Measurements from ENCODE around the gene INO80.

INO80 gene

DNA sequence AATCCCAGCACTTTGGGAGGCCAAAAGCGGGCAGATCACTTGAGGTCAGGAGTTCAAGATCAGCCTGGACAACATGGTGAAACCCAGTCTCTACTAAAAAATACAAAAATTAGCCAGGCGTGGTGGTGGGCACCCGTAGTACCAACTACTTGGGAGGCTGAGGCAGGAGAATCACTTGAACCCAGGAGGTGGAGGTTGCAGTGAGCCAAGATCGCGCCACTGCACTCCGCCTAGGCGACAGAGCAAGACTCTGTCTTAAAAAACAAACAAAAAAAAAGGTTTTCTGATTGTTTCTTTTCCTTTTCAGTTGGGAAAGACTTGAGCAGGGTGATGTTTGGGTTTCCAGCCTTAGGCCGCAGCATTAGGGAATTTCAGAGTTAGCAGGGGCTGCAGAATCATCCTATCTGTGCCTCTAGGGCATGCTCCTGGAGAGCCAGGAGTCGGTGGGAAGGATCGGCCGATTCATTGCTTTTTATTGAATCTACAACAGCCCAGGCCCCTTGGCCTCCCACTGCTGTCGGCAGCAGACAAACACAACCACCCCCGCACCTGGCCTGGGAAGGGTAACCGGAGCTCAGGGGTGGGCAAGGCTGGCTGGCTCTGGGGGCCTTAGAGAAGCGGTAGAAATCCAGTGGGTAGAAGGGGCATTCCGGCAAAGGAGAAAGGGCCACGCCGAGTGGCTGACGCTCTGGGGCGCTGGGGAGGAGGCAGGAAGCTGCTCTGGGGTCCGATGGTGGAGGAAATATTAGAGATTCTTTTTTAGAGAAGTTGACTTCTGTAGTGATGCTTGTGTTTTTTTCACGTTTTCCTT lies 156.5 kb downstream of the INO80 start (continued):
- TF ChIP-seq, protein P1, sequence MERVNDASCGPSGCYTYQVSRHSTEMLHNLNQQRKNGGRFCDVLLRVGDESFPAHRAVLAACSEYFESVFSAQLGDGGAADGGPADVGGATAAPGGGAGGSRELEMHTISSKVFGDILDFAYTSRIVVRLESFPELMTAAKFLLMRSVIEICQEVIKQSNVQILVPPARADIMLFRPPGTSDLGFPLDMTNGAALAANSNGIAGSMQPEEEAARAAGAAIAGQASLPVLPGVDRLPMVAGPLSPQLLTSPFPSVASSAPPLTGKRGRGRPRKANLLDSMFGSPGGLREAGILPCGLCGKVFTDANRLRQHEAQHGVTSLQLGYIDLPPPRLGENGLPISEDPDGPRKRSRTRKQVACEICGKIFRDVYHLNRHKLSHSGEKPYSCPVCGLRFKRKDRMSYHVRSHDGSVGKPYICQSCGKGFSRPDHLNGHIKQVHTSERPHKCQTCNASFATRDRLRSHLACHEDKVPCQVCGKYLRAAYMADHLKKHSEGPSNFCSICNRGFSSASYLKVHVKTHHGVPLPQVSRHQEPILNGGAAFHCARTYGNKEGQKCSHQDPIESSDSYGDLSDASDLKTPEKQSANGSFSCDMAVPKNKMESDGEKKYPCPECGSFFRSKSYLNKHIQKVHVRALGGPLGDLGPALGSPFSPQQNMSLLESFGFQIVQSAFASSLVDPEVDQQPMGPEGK (CRISPR knock-in tag; IDR thresholded peaks at IDR 0.05; ENCODE audit: borderline replicate concordance): no peak
- TF ChIP-seq, protein P2, sequence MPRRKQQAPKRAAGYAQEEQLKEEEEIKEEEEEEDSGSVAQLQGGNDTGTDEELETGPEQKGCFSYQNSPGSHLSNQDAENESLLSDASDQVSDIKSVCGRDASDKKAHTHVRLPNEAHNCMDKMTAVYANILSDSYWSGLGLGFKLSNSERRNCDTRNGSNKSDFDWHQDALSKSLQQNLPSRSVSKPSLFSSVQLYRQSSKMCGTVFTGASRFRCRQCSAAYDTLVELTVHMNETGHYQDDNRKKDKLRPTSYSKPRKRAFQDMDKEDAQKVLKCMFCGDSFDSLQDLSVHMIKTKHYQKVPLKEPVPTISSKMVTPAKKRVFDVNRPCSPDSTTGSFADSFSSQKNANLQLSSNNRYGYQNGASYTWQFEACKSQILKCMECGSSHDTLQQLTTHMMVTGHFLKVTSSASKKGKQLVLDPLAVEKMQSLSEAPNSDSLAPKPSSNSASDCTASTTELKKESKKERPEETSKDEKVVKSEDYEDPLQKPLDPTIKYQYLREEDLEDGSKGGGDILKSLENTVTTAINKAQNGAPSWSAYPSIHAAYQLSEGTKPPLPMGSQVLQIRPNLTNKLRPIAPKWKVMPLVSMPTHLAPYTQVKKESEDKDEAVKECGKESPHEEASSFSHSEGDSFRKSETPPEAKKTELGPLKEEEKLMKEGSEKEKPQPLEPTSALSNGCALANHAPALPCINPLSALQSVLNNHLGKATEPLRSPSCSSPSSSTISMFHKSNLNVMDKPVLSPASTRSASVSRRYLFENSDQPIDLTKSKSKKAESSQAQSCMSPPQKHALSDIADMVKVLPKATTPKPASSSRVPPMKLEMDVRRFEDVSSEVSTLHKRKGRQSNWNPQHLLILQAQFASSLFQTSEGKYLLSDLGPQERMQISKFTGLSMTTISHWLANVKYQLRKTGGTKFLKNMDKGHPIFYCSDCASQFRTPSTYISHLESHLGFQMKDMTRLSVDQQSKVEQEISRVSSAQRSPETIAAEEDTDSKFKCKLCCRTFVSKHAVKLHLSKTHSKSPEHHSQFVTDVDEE (CRISPR knock-in tag; IDR thresholded peaks at IDR 0.05): no peak
- TF ChIP-seq ESRRG (CRISPR knock-in tag; IDR thresholded peaks at IDR 0.05) (no peak), ZFP3 (CRISPR knock-in tag; IDR thresholded peaks at IDR 0.05) (no peak)
- TF ChIP-seq, protein P3, sequence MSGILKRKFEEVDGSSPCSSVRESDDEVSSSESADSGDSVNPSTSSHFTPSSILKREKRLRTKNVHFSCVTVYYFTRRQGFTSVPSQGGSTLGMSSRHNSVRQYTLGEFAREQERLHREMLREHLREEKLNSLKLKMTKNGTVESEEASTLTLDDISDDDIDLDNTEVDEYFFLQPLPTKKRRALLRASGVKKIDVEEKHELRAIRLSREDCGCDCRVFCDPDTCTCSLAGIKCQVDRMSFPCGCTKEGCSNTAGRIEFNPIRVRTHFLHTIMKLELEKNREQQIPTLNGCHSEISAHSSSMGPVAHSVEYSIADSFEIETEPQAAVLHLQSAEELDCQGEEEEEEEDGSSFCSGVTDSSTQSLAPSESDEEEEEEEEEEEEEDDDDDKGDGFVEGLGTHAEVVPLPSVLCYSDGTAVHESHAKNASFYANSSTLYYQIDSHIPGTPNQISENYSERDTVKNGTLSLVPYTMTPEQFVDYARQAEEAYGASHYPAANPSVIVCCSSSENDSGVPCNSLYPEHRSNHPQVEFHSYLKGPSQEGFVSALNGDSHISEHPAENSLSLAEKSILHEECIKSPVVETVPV (CRISPR knock-in tag; IDR thresholded peaks at IDR 0.05): no peak

DNA sequence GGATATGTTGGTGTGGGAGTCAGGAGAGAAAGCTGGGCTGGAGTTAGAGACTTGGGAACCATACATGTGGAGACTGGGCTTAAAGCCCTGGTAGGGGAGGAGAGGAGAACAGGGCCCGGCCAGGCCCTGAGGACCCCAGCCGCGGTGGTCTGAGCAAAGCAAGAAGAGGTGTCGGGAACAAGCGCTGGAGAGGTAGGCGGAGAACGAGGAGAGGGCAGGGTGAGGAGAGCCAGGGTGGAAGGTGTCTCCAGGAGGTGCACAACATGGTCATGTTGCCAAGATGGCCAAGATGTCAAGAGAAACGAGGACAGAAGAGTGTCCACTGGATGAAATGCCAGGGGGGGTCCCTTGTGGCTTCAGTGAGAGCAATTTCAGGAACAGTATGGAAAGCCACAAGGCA lies 157.4 kb downstream of the INO80 start:
- TF ChIP-seq ISL1 (CRISPR knock-in tag; IDR thresholded peaks at IDR 0.05) (no peak), ZFP30 (CRISPR knock-in tag; IDR thresholded peaks at IDR 0.05) (no peak), PPARA (CRISPR knock-in tag; IDR thresholded peaks at IDR 0.05; ENCODE audit: borderline replicate concordance) (no peak), CSDC2 (CRISPR knock-in tag; IDR thresholded peaks at IDR 0.05) (no peak), RARB (CRISPR knock-in tag; IDR thresholded peaks at IDR 0.05) (no peak), BACH2 (CRISPR knock-in tag; IDR thresholded peaks at IDR 0.05; ENCODE audit: borderline replicate concordance) (no peak), ARNTL (CRISPR knock-in tag; IDR thresholded peaks at IDR 0.05; ENCODE audit: borderline replicate concordance, low read depth) (no peak), GLIS3 (CRISPR knock-in tag; IDR thresholded peaks at IDR 0.05) (no peak), ZC3H10 (CRISPR knock-in tag; IDR thresholded peaks at IDR 0.05) (no peak), TCF4 (CRISPR knock-in tag; IDR thresholded peaks at IDR 0.05; ENCODE audit: borderline replicate concordance) (no peak), SNAI2 (CRISPR knock-in tag; IDR thresholded peaks at IDR 0.05) (no peak)
- TF ChIP-seq, protein P3 (CRISPR knock-in tag; IDR thresholded peaks at IDR 0.05): no peak
- TF ChIP-seq, protein P4, sequence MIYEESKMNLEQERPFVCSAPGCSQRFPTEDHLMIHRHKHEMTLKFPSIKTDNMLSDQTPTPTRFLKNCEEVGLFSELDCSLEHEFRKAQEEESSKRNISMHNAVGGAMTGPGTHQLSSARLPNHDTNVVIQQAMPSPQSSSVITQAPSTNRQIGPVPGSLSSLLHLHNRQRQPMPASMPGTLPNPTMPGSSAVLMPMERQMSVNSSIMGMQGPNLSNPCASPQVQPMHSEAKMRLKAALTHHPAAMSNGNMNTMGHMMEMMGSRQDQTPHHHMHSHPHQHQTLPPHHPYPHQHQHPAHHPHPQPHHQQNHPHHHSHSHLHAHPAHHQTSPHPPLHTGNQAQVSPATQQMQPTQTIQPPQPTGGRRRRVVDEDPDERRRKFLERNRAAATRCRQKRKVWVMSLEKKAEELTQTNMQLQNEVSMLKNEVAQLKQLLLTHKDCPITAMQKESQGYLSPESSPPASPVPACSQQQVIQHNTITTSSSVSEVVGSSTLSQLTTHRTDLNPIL (CRISPR knock-in tag; IDR thresholded peaks at IDR 0.05; ENCODE audit: low read depth): no peak
- TF ChIP-seq, protein P1 (CRISPR knock-in tag; IDR thresholded peaks at IDR 0.05; ENCODE audit: borderline replicate concordance): no peak
- TF ChIP-seq, protein P5, sequence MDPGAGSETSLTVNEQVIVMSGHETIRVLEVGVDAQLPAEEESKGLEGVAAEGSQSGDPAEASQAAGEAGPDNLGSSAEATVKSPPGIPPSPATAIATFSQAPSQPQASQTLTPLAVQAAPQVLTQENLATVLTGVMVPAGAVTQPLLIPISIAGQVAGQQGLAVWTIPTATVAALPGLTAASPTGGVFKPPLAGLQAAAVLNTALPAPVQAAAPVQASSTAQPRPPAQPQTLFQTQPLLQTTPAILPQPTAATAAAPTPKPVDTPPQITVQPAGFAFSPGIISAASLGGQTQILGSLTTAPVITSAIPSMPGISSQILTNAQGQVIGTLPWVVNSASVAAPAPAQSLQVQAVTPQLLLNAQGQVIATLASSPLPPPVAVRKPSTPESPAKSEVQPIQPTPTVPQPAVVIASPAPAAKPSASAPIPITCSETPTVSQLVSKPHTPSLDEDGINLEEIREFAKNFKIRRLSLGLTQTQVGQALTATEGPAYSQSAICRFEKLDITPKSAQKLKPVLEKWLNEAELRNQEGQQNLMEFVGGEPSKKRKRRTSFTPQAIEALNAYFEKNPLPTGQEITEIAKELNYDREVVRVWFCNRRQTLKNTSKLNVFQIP (CRISPR knock-in tag; IDR thresholded peaks at IDR 0.05; ENCODE audit: borderline replicate concordance, low read depth): no peak
- ATAC-seq: no peak
